AG09309 (cell line): ENCODE measurements around the gene C14orf180.

Experiments
- DNase-seq: peaks from one replicate; pipeline ENCODE4 v3.0.0-alpha.2; 2010; ENCODE audit warnings: low read depth
- H3K4me3 ChIP-seq: 2 replicates; pipeline ENCODE4 v1.5.1; 2011; ENCODE audit warnings: mild to moderate bottlenecking, low read depth, low read length, moderate library complexity; ENCODE audit not compliant: control insufficient read depth
- CTCF ChIP-seq: IDR thresholded peaks from 2 replicates; pipeline ENCODE4 v1.5.1; 2011; ENCODE audit warnings: mild to moderate bottlenecking, low read depth, low read length, inconsistent platforms; ENCODE audit not compliant: insufficient read depth, control insufficient read depth; ENCODE audit errors: missing control alignments

C14orf180 gene

DNA sequence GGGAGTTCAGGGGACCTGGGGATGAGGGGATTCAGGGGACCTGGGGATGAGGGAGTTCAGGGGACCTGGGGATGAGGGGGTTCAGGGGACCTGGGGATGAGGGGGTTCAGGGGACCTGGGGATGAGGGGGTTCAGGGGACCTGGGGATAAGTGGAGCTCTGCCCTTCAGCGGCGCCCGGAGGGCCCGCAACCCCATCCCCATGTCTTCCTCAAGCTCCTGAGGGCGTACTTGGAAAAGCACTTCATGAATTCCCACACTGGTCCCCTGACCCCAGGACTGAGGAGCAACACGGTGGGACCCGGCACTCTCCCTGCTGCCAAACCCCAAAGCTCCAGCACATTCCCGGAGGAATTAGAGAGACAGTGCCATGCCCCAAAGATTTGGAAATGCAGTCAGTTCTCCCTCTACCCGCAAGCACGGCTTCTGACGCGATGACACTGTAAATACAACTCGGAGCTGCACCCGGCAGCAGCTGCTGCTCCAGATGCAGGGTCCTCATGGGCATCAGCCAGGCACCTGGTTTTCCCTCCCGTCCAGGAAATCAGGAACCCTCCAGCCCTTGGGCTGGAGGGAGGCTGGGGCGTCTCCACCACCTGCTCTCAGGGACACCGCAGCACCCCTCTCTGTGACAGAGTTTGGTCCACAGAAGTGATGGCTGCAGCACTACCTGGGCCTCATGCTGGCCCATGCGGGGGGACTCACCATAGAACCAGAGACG, 32.8 kb upstream of the C14orf180 start:
- no peak overlapping the region for H3K4me3 ChIP-seq
- no peak for TF ChIP-seq CTCF
- no peak for DNase-seq

DNA sequence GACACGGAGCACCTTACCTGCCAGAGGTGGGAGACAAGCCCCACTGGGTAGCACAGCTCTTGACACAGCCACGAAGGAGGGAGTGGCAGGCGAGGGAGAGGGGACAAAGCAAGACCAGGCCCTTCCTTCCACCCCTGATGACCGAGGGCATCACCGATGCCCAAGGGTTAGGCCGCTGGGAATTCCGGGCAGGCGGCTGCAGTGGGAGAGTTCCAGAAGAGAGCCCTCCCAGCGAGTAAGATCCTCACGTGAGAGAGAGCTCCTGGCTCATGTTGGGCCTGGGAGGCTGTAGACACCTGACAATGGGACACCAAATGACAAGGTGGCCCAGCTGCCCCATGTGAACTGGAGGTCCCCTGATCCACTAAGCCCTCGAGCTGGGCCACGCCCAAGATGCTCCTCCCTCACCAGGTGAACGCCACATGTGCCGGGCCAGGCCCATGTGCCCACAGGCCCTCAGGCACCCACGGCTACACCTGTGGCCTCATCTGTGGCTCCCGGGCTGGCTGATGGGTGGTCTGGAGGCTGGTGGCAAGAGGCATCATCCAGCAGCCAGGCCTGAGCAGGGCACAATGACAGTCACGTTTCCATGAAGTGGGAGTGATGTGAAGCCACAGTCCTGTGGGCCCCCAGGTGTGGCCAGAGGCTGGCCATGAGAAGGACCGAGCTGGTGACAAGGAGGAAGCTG, 32.1 kb upstream of the C14orf180 start:
- DNase-seq, result no peak
- H3K4me3 ChIP-seq, result no peak overlapping the region
- no peak for TF ChIP-seq CTCF

DNA sequence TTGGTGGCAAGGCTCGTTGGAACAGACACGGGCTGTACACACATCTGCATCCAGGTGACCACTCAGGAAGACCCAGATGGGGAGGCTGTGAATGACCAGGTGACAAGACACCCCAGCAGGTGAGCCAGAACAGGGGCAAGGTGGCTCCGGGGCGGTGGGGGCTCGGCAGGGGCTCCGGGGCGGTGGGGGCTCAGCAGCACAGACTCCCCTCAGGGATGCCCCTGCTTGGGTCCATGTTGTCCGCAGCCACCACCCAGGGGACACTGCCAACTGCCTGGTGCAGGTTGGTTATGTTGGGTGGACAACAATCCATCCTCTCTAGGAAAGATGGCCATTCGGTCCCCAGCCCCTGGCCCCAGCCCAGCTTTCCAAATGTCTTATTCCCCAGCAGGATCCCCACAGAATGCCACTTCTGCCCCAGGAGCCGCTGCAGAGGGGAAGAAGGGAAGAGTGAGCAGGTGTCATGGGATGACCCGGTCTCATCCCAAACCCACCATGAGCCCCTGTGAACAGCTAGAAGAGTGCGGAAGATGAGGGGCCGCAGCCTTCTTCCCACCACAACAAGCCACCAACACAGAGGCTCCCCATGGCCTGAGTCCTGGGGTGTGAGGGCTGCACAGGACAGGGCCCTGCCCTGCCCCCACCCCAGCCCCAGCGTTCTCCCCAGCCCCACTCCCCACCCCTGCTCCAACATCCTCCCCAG, 31.4 kb upstream of the C14orf180 start:
- no peak for TF ChIP-seq CTCF
- no peak for DNase-seq
- H3K4me3 ChIP-seq, result no peak overlapping the region

GRCh38 chr14:104548802-104549535, 30.6 kb upstream of the C14orf180 start:
- no peak for TF ChIP-seq CTCF
- no peak overlapping the region for H3K4me3 ChIP-seq
- no peak for DNase-seq

GRCh38 chr14:104549536-104550339, 29.8 kb upstream of the C14orf180 start:
- no peak for TF ChIP-seq CTCF
- no peak for DNase-seq
- H3K4me3 ChIP-seq, result no peak overlapping the region
